ENCODE data around the gene MIF. TPM values are rescaled to one million over a fixed set of nuclear protein-coding genes. Genes with fewer than 3 reads are reported as not detected.

Gene MIF
- total and polyA plus RNA-seq, 2 donors (not counting 3 experiments of a cell fraction or from before 2014, with no cell fraction given) = 529 to 674 TPM

DNA sequence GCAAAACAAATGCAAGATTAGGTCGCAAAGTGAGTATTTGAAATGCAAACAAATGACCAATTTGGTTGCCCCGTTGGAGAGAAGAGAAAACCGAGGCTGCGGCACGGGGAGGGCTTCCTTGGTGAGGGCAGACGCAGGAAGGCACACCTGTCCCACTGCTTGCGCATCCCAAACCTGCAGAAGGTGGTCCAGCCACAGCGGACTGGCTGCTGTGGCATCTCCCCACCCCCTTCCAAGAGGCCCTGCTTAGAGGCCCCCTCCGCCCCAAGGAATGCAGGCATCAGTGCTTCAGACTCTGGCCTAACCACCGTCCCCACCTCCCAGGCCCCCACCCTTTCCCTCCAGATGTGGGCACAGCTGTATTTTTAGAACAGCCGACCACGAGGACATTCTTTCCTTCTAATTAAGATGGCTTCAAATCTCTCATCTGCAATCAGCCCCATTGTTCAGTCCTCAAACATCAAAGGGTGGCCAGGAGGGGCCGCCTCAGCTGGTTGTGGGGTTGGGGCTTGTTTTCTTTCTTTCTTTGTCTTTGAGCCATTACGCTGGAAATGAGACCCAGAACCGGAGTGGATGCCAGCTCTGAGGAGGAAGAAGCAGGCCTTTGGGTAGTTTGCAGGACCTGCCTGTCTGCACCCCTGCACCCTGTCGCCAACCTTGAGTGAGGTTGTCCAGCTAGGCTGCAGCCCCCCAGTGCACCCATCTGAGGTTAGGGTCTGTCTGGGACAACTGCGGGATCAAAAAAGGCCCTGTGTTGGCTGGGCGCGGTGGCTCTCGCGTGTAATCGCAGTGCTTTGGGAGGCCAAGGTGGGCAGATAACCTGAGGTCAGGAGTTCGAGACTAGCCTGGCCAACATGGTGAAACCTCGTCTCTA is 46.0 kb upstream of the MIF start:
- intact Hi-C loops (cut with micrococcal nuclease) (loop anchor here (1.0 to 5.0 kb wide), 4 partner anchors 80 to 306 kb away; no protein-coding TSS in a partner anchor), dilution Hi-C loops (cut with MboI; ENCODE audit: extremely low pct_ligation_motif_present, low sequenced_read_pairs) (no loop called here)
- Histone ChIP-seq H3K9me3 (replicated peaks; ENCODE audit: control insufficient read depth, insufficient read depth, low read length) (no peaks in the 10 kb centered on the region), H3K9me1 (replicated peaks; ENCODE audit: control insufficient read depth, extremely low read depth, insufficient read depth, low read length) (no peaks in the 10 kb centered on the region), H3K79me2 (ENCODE audit: control insufficient read depth, insufficient read depth, low read length) (no peaks in the 10 kb centered on the region), H3K27me3 (ENCODE audit: control insufficient read depth in 2 of 2, insufficient read depth in 2 of 2, low read length in 2 of 2) (no peaks in the 10 kb centered on the region), H3K9ac (replicated peaks; ENCODE audit: extremely low read depth, insufficient read depth, low read length) (no peak overlapping the region), H2AFZ (ENCODE audit: low read depth, low read length) (no peak overlapping the region), H3K4me2 (ENCODE audit: insufficient read depth, low read length) (no peak overlapping the region), H3K36me3 (ENCODE audit: control insufficient read depth in 2 of 2, extremely low read depth in 1 of 2, insufficient read depth in 2 of 2, low read length in 2 of 2) (no peaks in the 10 kb centered on the region), H3K4me3 (replicated peaks in 1 of 3; ENCODE audit: insufficient read depth in 1 of 3, low read depth in 1 of 3, low read length in 3 of 3) (no peak overlapping the region), H3K27ac (ENCODE audit: insufficient read depth, low read depth, low read length) (no peak overlapping the region), H3K4me1 (ENCODE audit: control insufficient read depth, extremely low read depth, insufficient read depth, low read length) (peaks cover 8% of the 10 kb centered on the region), H4K20me1 (replicated peaks; ENCODE audit: control insufficient read depth, extremely low read depth, insufficient read depth, low read length) (no peaks in the 10 kb centered on the region)
- DNase-seq (ENCODE audit: low read depth, low spot score) (no peak), FAIRE-seq (no peak)
- POLR2A ChIA-PET = no interaction called here
- BruUV-seq (replicated peaks) = no TSS peak
- no peak for TF ChIP-seq MYC (IDR thresholded peaks at IDR 0.05; ENCODE audit: low read depth, low read length)
- TF ChIP-seq CTCF (IDR thresholded peaks at IDR 0.05; ENCODE audit: extremely low read depth in 1 of 2, insufficient read depth in 1 of 2, low read depth in 1 of 2, low read length in 2 of 2) = no peak
- TF ChIP-seq POLR2A (IDR thresholded peaks at IDR 0.05; ENCODE audit: low read depth, low read length) = no peak
- no peak for TF ChIP-seq FOS (IDR thresholded peaks at IDR 0.05; ENCODE audit: borderline replicate concordance, insufficient read depth, low read length)
- no peak for TF ChIP-seq GATA2 (IDR thresholded peaks at IDR 0.05; ENCODE audit: insufficient read depth, insufficient read length, low read depth, low read length)
- no peak for TF ChIP-seq EZH2 (IDR thresholded peaks at IDR 0.05; ENCODE audit: borderline replicate concordance, low read depth, low read length, severe bottlenecking)
- CTCF ChIA-PET = interaction anchor here (0.9 to 2.1 kb wide), 4 partner anchors 9 to 80 kb away, joined by 3 to 63 read pairs (median 12); partner anchors contain the start of genes CHCHD10, DERL3 and SLC2A11
